IMR-90 (cell line): ENCODE results near the gene SEMG2. TPM values are rescaled to one million over a fixed set of nuclear protein-coding genes. Genes with fewer than 3 reads are reported as not detected.

ENCODE experiments used
- ATAC-seq: fragments of 200-7000 bp; cut with Tn5 transposase; 2 replicates; pipeline ENCODE4 v1.9.1; 2020; ENCODE audit warnings: low read depth, mild to moderate bottlenecking, moderate library complexity
- BruUV-seq: library from RNA; stranded (reverse); fragments of 400-500 nt; replicated peaks from 2 replicates; lab custom pipeline; 2021; lab: Mats Ljungman, UMichigan
- CTCF ChIA-PET: fragments of 300-600 bp; formaldehyde crosslinking; extraction: SDS; loops from one replicate; lab custom pipeline; 2021; ENCODE audit warnings: antibody characterized with exemption; lab: Yijun Ruan, JAX
- POLR2A ChIA-PET: fragments of 300-600 bp; sonication (Branson Sonifier 250); formaldehyde crosslinking; loops from one replicate; lab custom pipeline; 2022; ENCODE audit warnings: antibody characterized with exemption; ENCODE audit not compliant: unreplicated experiment; lab: Charles Lee
- DNase-seq: peaks from one replicate; pipeline ENCODE4 v3.0.0; 2013
- H2AFZ ChIP-seq: replicated peaks from 2 replicates; pipeline ENCODE3; 2013; ENCODE audit warnings: low read length, mild to moderate bottlenecking; ENCODE audit not compliant: poor library complexity
- H2AK5ac ChIP-seq: 2 replicates; pipeline ENCODE4 v1.6.1; 2013; ENCODE audit warnings: low read depth, low read length, inconsistent platforms
- H2AK9ac ChIP-seq: replicated peaks from 2 replicates; pipeline ENCODE3; 2013; ENCODE audit warnings: mild to moderate bottlenecking, low read depth, low read length, moderate library complexity; ENCODE audit not compliant: poor library complexity
- H2BK120ac ChIP-seq: 2 replicates; pipeline ENCODE4 v1.6.1; 2013; ENCODE audit warnings: low read depth, low read length, inconsistent platforms
- H2BK15ac ChIP-seq: 3 replicates; pipeline ENCODE4 v1.6.1; 2013; ENCODE audit warnings: low read depth, low read length, inconsistent platforms
- H2BK20ac ChIP-seq: 2 replicates; pipeline ENCODE4 v1.6.1; 2013; ENCODE audit warnings: low read depth, mild to moderate bottlenecking, inconsistent platforms, low read length, moderate library complexity
- H2BK5ac ChIP-seq: 2 replicates; pipeline ENCODE4 v1.6.1; 2013; ENCODE audit warnings: mild to moderate bottlenecking, low read depth, low read length, inconsistent platforms; ENCODE audit not compliant: poor library complexity, severe bottlenecking
- H3K14ac ChIP-seq: replicated peaks from 2 replicates; pipeline ENCODE4 v1.6.1; 2013; ENCODE audit warnings: low read depth, low read length, inconsistent platforms
- H3K18ac ChIP-seq: 2 replicates; pipeline ENCODE4 v1.6.1; 2013; ENCODE audit warnings: low read depth, low read length, control low read depth
- H3K23ac ChIP-seq: 2 replicates; pipeline ENCODE4 v1.6.1; 2013; ENCODE audit warnings: low read depth, low read length, inconsistent platforms
- H3K27ac ChIP-seq: 2 replicates; pipeline ENCODE4 v1.5.1; 2013; ENCODE audit warnings: mild to moderate bottlenecking, control low read depth, low read length; ENCODE audit not compliant: insufficient read depth
- H3K27me3 ChIP-seq: 2 replicates; pipeline ENCODE4 v1.6.1; 2013; ENCODE audit warnings: low read length; ENCODE audit not compliant: control insufficient read depth, insufficient read depth
- H3K36me3 ChIP-seq: 2 replicates; pipeline ENCODE4 v1.6.1; 2013; ENCODE audit warnings: low read length, mixed read lengths; ENCODE audit not compliant: control insufficient read depth, insufficient read depth
- H3K4ac ChIP-seq: 2 replicates; pipeline ENCODE4 v1.6.1; 2013; ENCODE audit warnings: low read depth, low read length, inconsistent platforms
- H3K4me1 ChIP-seq: 2 replicates; pipeline ENCODE4 v1.6.1; 2013; ENCODE audit warnings: low read length, mixed read lengths; ENCODE audit not compliant: control insufficient read depth, insufficient read depth
- H3K4me2 ChIP-seq: 2 replicates; pipeline ENCODE4 v1.6.1; 2013; ENCODE audit warnings: low read depth, mild to moderate bottlenecking, control low read depth, low read length, moderate library complexity
- H3K4me3 ChIP-seq: 2 replicates; pipeline ENCODE4 v1.5.1; 2013; ENCODE audit warnings: low read depth, mild to moderate bottlenecking, control low read depth, low read length, moderate library complexity; ENCODE audit not compliant: insufficient read depth
- H3K56ac ChIP-seq: 2 replicates; pipeline ENCODE4 v1.6.1; 2013; ENCODE audit warnings: low read length, inconsistent platforms; ENCODE audit not compliant: insufficient read depth; ENCODE audit errors: extremely low read depth
- H3K79me1 ChIP-seq, 2 experiments: 2 replicates each; pipeline ENCODE4 v1.6.1; 2013; ENCODE audit warnings: low read length in 2 of 2, inconsistent platforms in 1 of 2, low read depth in 1 of 2
- H3K9ac ChIP-seq: 2 replicates; pipeline ENCODE4 v1.6.1; 2013; ENCODE audit warnings: low read depth, low read length, control low read depth
- H3K9me1 ChIP-seq: 2 replicates; pipeline ENCODE4 v1.6.1; 2013; ENCODE audit warnings: low read length, inconsistent platforms; ENCODE audit not compliant: insufficient read depth
- H3K9me3 ChIP-seq: 2 replicates; pipeline ENCODE4 v1.6.1; 2013; ENCODE audit warnings: low read length; ENCODE audit not compliant: control insufficient read depth, insufficient read depth
- H4K20me1 ChIP-seq: 2 replicates; pipeline ENCODE4 v1.6.1; 2013; ENCODE audit warnings: low read length, inconsistent platforms; ENCODE audit not compliant: insufficient read depth
- H4K5ac ChIP-seq: 2 replicates; pipeline ENCODE4 v1.6.1; 2013; ENCODE audit warnings: mild to moderate bottlenecking, low read depth, low read length, control low read depth
- H4K8ac ChIP-seq, 2 experiments: 2 replicates each; pipeline ENCODE4 v1.6.1; 2013; ENCODE audit warnings: low read depth in 2 of 2, low read length in 2 of 2, control low read depth in 1 of 2, inconsistent platforms in 1 of 2
- H4K91ac ChIP-seq: 2 replicates; pipeline ENCODE4 v1.6.1; 2013; ENCODE audit warnings: low read depth, low read length, inconsistent platforms; ENCODE audit not compliant: insufficient read depth
- BHLHE40 ChIP-seq: fragments of 150-350 bp; IDR thresholded peaks from 2 replicates; pipeline ENCODE4 v1.6.1; 2016; ENCODE audit warnings: mild to moderate bottlenecking, low read depth, low read length
- CEBPB ChIP-seq: IDR thresholded peaks from 2 replicates; pipeline ENCODE4 v1.6.1; 2012; ENCODE audit warnings: low read depth, low read length, improper control_type of control experiment
- CHD1 ChIP-seq: IDR thresholded peaks from 2 replicates; pipeline ENCODE4 v1.6.1; 2012; ENCODE audit warnings: low read depth, low read length, improper control_type of control experiment
- FOS ChIP-seq: fragments of 150-350 bp; IDR thresholded peaks from 2 replicates; pipeline ENCODE4 v1.6.1; 2016; ENCODE audit warnings: low read depth, low read length
- MAFK ChIP-seq: IDR thresholded peaks from 2 replicates; pipeline ENCODE4 v1.6.1; 2012; ENCODE audit warnings: low read depth, low read length, improper control_type of control experiment
- MAZ ChIP-seq: IDR thresholded peaks from 2 replicates; pipeline ENCODE4 v1.6.1; 2012; ENCODE audit warnings: low read depth, mild to moderate bottlenecking, low read length, improper control_type of control experiment, moderate library complexity, borderline replicate concordance
- NFE2L2 ChIP-seq: fragments of 150-350 bp; IDR thresholded peaks from 2 replicates; pipeline ENCODE4 v1.6.1; 2016; ENCODE audit warnings: low read depth, mild to moderate bottlenecking, low read length
- POLR2A ChIP-seq: IDR thresholded peaks from 2 replicates; pipeline ENCODE4 v1.6.1; 2012; ENCODE audit warnings: mild to moderate bottlenecking, low read depth, low read length
- RAD21 ChIP-seq: IDR thresholded peaks from 2 replicates; pipeline ENCODE4 v1.6.1; 2012; ENCODE audit warnings: low read length, improper control_type of control experiment
- RCOR1 ChIP-seq: IDR thresholded peaks from 2 replicates; pipeline ENCODE4 v1.6.1; 2012; ENCODE audit warnings: mild to moderate bottlenecking, low read length, improper control_type of control experiment; ENCODE audit not compliant: insufficient replicate concordance
- RFX5 ChIP-seq: IDR thresholded peaks from 2 replicates; pipeline ENCODE4 v1.8.0; 2012; ENCODE audit warnings: low read depth, mild to moderate bottlenecking, low read length, moderate library complexity
- SMC3 ChIP-seq: fragments of 150-350 bp; IDR thresholded peaks from 2 replicates; pipeline ENCODE4 v1.6.1; 2016; ENCODE audit warnings: low read depth, mild to moderate bottlenecking, antibody characterized with exemption, low read length, moderate library complexity
- WGBS, 2 experiments: methylation state at CpG; one replicate each; pipeline versions ENCODE4 v1.1.5 to v1.1.7; 2013; ENCODE audit warnings: missing lambda C conversion rate in 2 of 2; ENCODE audit not compliant: insufficient read length in 1 of 2; ENCODE audit errors: extremely low coverage in 2 of 2; 5-methylcytosine and 5-hydroxymethylcytosine counted together
- dilution Hi-C: fragments of 300-500 bp; cut with HindIII; formaldehyde crosslinking; loops from one replicate; pipeline ENCODE4 v1.14.3; 2018; ENCODE audit warnings: low sequenced_read_pairs; ENCODE audit not compliant: unreplicated experiment
- in situ Hi-C: fragments of 300-500 bp; cut with MboI; formaldehyde crosslinking; loops from 3 replicates; pipeline ENCODE4 v1.14.3; 2019; ENCODE audit warnings: low sequenced_read_pairs, inconsistent platforms, mixed read lengths
- intact Hi-C: fragments of 100-400 bp; cut with micrococcal nuclease; formaldehyde crosslinking; loops from 2 replicates; pipeline ENCODE4 v1.10.0; 2022
- polyA plus RNA-seq, 3 experiments: library from polyadenylated mRNA; depleted of rRNA; stranded (reverse); fragments of >200 nt; gene quantifications; 2 replicates each; pipeline ENCODE4 v1.2.3, GENCODE V29; 2012; ENCODE audit warnings: low replicate concordance in 1 of 3
- total RNA-seq: library from RNA; depleted of rRNA; stranded (reverse); fragments of >200 nt; gene quantifications from 2 replicates; pipeline ENCODE4 v1.2.3, GENCODE V29; 2012

The SEMG2 gene
- total and polyA plus RNA-seq, 2 of the 4 experiments (the other 2 are of a cell fraction), result not detected

GRCh38 chr20:45176526-45177267, 44.5 kb upstream of the SEMG2 start:
- Histone ChIP-seq H4K20me1 (no peaks in the 10 kb centered on the region), H2BK5ac (no peak overlapping the region), H3K18ac (no peak overlapping the region), H2AK5ac (no peak overlapping the region), H2BK120ac (no peak overlapping the region), H3K9me3 (no peaks in the 10 kb centered on the region), H3K4me3 (no peak overlapping the region), H2BK20ac (no peak overlapping the region), H4K91ac (no peak overlapping the region), H3K4me2 (no peak overlapping the region), H3K79me1 (no peaks in the 10 kb centered on the region), H2BK15ac (no peak overlapping the region), H3K56ac (no peak overlapping the region), H2AFZ (no peak overlapping the region), H3K4ac (no peak overlapping the region), H4K5ac (no peak overlapping the region), H3K9ac (no peak overlapping the region), H3K36me3 (no peaks in the 10 kb centered on the region), H3K14ac (no peak overlapping the region), H3K27ac (no peak overlapping the region), H3K23ac (no peak overlapping the region), H2AK9ac (no peak overlapping the region), H3K4me1 (no peaks in the 10 kb centered on the region), H4K8ac (no peak overlapping the region), H3K27me3 (peaks cover 4% of the 10 kb centered on the region), H3K9me1 (no peaks in the 10 kb centered on the region)
- TF ChIP-seq BHLHE40 (no peak), CHD1 (no peak), FOS (no peak), RFX5 (no peak), RCOR1 (no peak), NFE2L2 (no peak), RAD21 (no peak), MAZ (no peak), MAFK (no peak), SMC3 (no peak), POLR2A (no peak), CEBPB (no peak)
- ATAC-seq (no peak), DNase-seq (no peak)
- no TSS peak for BruUV-seq
- ChIA-PET CTCF (no interaction called here), POLR2A (no interaction called here)
- intact Hi-C loops, result no loop called here
- WGBS, 2 experiments, result 67% methylated on average over 1 of the region's 4 CpGs; no CpG with 5 or more reads in 1 of the 2 experiments
- in situ Hi-C loops, result no loop called here
- dilution Hi-C loops, result no loop called here
